ENCODE data around the gene ATP5PB.

ATP5PB gene

GRCh38 chr1:111446967-111447892 lies 2.0 kb upstream of the ATP5PB start:
- no peak for DNase-seq

GRCh38 chr1:111448482-111448917 lies 764 bp upstream of the ATP5PB start:
- DNase-seq, result no peak

DNA sequence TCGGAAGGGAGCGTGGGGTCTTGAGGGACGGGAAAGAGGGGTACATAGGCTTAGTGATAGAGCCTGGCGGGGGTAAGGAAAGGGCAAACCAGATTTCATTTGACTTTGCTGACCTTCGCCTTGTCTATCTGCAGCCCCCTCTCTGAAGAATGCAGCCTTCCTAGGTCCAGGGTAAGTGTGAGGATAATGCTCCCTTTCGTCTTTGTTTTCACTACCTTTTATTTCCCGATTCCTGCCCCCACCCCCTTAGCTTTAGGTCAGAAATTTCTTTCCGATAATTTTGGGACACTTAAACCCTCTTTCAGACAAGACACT lies 396 bp downstream of the ATP5PB start:
- DNase-seq, result no peak

DNA sequence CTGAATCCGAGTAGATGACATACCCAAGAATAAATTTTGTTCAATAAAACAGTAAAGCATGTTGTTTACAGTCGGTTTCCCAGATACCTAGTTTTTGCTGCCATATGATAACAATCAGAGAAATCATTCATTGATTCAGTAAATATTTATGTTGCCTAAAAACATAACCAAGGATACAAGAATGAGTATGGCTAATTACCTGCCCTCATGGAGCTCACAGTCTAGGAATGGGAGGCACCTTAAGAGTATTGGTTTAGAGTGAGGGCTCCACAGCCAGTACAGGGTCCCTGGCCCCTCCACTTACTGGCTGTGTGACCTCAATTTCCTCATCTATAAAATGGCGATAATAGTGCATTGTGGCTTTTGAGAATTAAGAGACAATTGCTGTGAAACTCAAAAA lies 921 bp downstream of the ATP5PB start:
- DNase-seq, result no peak

- DNase-seq, result no peak
Observed at GRCh38 chr1:111452581-111452980, 3.3 kb downstream of the ATP5PB start.

- DNase-seq, result no peak
Observed at GRCh38 chr1:111453706-111454105, 4.4 kb downstream of the ATP5PB start.

DNA sequence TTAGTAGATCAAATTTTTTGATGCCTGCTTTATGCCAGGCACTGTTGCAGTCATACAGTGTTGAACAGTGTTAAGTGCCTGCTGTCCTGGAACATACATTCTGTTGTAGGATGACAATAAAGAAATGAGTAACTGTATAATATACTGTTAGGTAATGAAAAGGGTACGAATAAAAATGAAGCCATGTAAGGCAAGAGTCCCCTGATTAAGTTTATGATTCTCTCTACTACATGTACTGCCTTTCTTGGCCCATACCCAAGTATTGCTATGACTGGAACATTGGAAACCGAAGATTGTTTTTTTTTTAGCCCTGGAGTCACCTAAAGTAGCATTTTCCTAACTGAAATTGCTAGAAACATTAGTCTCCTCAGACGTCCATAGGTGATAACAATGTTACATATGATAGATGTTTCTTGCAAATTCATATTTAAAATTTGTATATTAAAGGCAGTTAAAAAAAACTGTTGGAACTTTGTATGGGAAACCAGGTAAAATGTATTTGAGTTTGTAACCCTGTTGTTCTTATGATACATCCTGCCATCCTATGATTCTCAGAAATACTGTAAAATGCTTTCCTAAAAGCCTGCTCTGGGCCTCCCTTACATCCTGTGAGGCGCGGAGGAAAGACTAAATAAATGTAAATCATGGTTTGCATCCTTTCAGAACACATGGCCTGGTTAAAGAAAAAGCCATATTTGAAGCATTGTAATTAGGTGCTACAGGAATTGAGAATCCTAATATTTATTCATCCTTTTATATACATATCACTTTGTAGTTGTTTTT lies 5.8 kb downstream of the ATP5PB start:
- DNase-seq, result no peak

DNA sequence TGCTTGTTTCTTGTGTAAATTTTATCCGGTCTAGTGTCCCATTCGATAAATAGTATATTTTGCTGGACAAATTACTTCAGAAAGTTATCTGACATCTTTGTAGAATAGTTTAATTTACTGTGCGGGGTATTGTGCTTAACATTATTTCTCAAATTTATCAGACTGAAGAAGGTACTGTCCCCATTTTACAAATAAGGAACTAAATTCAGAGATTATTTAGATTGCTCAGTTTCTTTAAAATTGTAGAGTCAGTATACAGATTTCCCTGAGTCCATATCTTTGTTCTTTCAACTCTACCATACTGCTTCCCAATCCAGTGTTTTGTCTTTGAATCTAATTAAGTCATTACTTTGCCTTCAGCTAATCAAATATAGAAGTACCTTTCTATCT lies 6.4 kb downstream of the ATP5PB start:
- no peak for DNase-seq

- DNase-seq, result no peak
Observed at GRCh38 chr1:111461765-111462164, 12.5 kb downstream of the ATP5PB start.

DNA sequence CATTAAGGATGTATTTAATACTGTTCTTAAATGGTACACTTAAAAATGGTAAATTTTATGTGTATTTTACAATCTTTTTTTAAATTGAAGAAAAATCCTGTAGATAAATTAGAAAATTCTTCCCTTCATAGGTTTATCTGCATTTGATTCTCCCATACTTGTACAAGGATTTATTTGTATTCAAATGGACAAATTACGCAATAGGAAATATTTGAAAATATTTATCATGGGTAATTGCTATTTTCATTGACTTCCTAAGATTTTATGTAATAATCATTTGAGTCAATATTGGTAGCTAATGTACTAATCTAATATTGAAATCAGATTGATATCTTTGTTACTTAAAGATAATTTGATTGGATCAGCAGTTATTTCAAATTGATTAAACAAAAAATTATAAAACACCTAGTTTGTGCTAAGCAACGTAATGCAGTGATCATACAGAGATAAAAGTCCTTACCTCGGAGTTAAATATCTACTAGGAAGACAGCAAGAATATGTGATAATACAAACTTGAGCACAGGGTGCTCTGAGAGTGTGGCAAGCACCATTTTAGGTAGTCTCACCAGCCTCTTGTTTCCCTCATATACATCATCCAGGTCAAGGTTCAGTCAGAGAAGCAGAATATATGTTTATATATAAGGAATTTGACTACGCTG lies 13.2 kb downstream of the ATP5PB start:
- DNase-seq, result no peak

GRCh38 chr1:111463029-111463683 lies 13.9 kb downstream of the ATP5PB start:
- DNase-seq, result no peak

DNA sequence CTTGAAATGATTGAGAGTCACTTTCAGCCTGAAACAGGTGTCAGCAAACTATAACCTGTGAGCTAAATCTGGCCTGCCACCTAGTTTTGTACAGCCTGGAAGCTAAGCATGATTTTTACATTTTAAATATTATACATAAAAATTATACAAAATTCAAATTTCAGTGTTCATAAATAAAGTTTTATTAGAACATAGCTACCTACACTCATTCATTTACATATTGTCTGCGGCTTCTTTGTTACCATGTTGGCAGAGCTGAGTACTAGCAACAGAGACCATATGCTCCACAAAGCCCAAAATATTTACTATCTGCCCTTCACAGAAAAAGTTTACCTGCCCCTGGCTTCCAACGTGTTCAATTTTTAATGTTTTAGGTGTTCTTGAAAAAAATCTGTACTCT lies 16.5 kb downstream of the ATP5PB start:
- DNase-seq, result no peak

GRCh38 chr1:111466480-111466879 lies 17.2 kb downstream of the ATP5PB start:
- no peak for DNase-seq

GRCh38 chr1:111467865-111468716 lies 18.8 kb downstream of the ATP5PB start:
- no peak for DNase-seq

DNA sequence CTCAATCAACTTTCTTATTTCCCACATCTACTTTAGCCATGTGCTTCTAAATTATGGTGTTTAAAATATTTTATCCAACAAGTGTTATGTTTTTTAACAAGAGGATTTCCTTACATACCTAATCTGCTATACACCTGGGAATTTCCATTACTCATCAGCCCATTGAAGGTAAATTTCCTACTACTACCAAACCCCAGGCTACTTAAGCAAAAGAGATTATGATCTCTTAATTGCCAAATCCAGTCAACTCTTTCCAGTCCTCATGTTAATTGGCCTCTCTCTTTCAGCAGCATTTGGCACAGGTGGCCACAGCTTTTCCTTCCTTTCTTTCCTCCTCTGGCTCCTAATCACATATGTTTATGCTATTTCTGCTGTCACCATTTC lies 19.4 kb downstream of the ATP5PB start:
- no peak for DNase-seq

DNA sequence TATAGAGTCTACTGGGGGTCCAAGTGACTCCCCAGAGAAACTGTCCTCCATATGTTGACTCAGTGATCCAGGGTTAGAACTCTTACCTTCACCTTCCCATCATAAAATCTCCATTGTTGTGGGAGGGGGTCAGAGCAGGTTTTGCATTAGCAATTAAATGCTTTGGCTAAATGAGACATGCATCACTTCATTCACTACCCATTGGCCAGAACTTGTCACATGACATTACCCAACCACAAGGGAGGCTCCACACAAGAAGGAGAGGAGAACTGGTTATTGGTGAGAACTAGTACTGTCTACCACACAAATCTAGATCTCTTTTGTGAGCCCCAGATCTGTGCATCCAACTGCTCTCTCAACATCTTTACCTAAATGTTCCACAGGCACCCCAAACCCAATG lies 20.3 kb downstream of the ATP5PB start:
- DNase-seq, result no peak

- DNase-seq, result no peak
Observed at GRCh38 chr1:111470596-111470995, 21.3 kb downstream of the ATP5PB start.

DNA sequence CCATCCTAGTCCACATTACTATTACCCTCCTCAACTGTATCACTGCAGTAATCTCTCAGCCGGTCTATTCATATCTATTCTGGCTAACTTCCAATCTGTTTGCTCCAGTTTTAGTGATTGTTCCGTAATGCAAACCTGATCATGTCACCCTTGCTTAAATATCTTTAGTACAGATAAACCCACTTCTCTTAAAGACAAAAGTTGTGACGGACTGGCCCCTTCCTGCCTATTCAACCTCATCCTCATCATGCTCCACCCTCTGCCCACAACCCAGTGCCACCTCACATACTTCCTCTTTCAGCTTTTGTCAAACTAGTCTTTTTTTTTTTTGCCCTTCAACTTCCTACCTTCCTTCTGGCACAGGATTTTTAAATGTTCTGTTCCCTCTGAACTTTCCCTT lies 21.7 kb downstream of the ATP5PB start:
- DNase-seq, result no peak

- no peak for DNase-seq
Observed at GRCh38 chr1:111471538-111471937, 22.3 kb downstream of the ATP5PB start.

DNA sequence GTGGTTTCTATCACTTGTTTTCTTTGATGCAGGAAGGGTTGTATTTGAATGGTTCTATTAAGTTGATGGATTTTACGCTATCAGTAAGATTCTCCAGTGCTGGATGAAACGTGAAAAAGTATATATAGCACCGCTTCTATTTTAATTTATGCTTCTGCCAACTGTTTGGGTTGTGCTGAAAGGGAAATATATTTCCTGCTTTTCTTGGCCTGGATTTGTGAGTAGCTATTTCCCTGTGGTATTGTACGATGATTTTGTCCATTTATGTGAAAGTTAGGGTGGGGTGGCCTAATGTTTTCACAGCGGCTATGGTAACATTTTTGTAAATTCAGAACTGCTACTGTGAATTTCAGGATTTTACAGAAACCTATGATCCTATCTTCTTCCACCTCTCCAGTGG lies 24.8 kb downstream of the ATP5PB start:
- DNase-seq, result no peak

GRCh38 chr1:111474521-111474920 lies 25.3 kb downstream of the ATP5PB start:
- no peak for DNase-seq

- no peak for DNase-seq
Observed at GRCh38 chr1:111475701-111476100, 26.4 kb downstream of the ATP5PB start.
